ENCODE measurements around the gene FOXP1.

FOXP1 gene

DNA sequence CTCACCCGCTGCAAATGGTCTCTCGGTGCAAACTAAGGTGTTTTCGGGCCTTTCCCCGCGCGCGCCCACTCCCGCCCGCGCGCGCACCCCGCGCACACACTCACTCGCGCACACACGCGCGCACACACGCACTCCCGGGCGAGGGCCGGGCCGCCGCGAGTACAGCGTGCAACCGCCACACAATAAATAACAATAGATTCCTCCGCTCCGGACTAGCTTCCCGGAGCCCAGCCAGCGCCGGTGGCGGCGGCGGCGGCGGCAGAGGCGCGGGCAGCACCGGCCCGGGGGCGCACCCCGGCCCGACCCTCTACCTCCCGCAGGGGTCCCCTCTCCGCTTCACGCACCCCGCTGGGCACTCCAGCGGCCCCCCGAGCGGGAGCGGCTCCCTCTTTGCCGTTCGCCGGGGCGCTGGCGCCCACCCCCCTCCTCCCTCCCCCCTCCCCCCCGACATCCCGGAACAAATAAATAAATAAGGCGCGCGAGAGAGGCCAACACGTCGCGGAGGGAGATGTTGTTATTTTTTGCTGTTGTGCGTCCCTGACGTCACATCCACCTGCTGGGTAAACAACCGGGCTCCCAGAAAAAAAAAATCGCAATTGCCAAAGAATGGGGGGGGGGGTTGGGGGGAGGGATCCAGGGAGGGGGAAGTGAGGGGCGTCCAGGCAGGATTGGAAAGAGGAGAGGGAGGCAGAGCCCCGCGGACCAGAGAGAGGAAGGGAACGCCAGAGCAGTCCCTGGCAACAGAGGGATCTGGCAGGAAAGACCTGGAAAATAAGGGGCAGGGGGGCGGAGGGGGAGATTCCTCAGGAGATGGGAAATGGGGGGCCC lies at the start of gene FOXP1:
TSS of gene FOXP1 (minus strand) at position 163 of the 828 bp plus-strand sequence. CDS start 385,347 bp downstream, outside the sequence.
- peaks cover 3% of the 10 kb centered on the region for H3K27me3 ChIP-seq (replicated peaks; ENCODE audit: control insufficient read depth, insufficient read depth, low read length)
- DNase-seq (ENCODE audit: extremely low read depth, insufficient read length): no peak
- peak within 1 kb of the TSS; percentile 56 for H3K4me3 ChIP-seq (replicated peaks; ENCODE audit: low read depth, low read length)

DNA sequence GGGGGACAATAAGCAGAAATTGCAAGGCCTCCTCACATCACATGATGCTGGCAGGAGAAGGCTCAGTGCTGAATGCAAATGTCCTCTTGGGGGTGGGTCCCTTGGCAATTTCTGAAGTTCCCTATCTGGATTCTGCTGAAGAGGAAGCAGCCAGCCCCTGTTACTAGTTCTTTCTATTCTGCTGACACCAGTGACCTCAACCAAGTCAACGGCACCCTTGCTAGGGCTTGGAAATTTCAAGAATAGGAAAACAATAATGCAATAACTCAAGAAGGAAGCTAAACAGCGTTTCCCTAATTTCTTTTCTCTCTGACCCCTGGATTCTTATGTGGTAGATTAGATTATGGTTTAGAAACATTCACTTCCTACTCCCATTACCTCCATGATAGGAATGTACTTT lies 46.2 kb upstream of the FOXP1 start:
- DNase-seq (ENCODE audit: extremely low read depth, insufficient read length): no peak
- H3K27me3 ChIP-seq (replicated peaks; ENCODE audit: control insufficient read depth, insufficient read depth, low read length): no peaks in the 10 kb centered on the region; the same call in 1 of the 2 replicates
- H3K4me3 ChIP-seq (replicated peaks; ENCODE audit: low read depth, low read length): no peak overlapping the region
- TF ChIP-seq, protein P1, sequence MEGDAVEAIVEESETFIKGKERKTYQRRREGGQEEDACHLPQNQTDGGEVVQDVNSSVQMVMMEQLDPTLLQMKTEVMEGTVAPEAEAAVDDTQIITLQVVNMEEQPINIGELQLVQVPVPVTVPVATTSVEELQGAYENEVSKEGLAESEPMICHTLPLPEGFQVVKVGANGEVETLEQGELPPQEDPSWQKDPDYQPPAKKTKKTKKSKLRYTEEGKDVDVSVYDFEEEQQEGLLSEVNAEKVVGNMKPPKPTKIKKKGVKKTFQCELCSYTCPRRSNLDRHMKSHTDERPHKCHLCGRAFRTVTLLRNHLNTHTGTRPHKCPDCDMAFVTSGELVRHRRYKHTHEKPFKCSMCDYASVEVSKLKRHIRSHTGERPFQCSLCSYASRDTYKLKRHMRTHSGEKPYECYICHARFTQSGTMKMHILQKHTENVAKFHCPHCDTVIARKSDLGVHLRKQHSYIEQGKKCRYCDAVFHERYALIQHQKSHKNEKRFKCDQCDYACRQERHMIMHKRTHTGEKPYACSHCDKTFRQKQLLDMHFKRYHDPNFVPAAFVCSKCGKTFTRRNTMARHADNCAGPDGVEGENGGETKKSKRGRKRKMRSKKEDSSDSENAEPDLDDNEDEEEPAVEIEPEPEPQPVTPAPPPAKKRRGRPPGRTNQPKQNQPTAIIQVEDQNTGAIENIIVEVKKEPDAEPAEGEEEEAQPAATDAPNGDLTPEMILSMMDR (IDR thresholded peaks at IDR 0.05; ENCODE audit: insufficient read depth, low read length, poor library complexity, severe bottlenecking): no peak
- no peaks in the 10 kb centered on the region for H3K36me3 ChIP-seq (ENCODE audit: control insufficient read depth, insufficient read depth, low read length)

More for the DNA sequence above, at the start of gene FOXP1:
- TF ChIP-seq, protein P1 (IDR thresholded peaks at IDR 0.05; ENCODE audit: insufficient read depth, low read length, poor library complexity, severe bottlenecking): no peak
- H3K36me3 ChIP-seq (ENCODE audit: control insufficient read depth, insufficient read depth, low read length): no peaks in the 10 kb centered on the region

DNA sequence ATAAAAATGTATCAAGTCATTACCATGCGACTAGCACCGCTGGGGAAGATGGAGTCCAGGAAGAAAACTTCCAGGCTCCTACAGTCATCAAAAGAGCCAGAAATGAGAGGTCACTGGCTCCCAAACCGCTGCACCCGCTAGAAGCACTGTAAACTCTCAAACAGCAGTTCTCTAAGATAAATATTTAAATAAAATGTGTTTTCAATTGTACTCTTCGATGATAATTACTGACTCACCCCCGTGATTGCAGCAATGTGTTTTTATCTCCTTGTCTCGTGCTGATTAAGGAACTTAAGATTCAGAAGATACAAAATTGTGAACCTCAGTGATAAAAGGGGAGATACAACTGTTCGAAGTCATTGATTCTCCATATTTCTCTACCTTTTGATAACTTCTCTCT lies 45.8 kb upstream of the FOXP1 start:
- no peak for DNase-seq (ENCODE audit: extremely low read depth, insufficient read length)
- Histone ChIP-seq H3K4me3 (replicated peaks; ENCODE audit: low read depth, low read length) (no peak overlapping the region), H3K36me3 (ENCODE audit: control insufficient read depth, insufficient read depth, low read length) (no peaks in the 10 kb centered on the region)

DNA sequence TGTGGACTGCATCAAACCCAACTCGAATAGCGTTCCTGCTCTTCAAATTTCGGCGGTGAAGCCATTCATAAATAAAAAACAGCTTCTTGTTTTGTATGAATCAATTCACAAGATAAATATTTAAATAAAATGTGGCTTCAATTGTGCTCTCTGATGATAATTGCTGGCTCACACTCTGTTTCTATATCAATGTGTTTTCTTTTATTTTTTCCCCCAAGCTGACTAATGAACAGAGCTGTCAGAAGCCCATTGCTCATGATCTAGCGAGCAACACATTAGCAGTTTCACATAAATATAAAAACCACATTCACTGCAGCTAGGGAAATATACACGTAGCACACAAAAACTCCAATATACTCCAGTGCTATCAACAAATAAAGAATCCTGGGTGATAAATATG lies 45.0 kb upstream of the FOXP1 start:
- DNase-seq (ENCODE audit: extremely low read depth, insufficient read length): no peak
- Histone ChIP-seq H3K27me3 (replicated peaks; ENCODE audit: control insufficient read depth, insufficient read depth, low read length) (peaks cover under 1% of the 10 kb centered on the region; the same call in 1 of the 2 replicates), H3K36me3 (ENCODE audit: control insufficient read depth, insufficient read depth, low read length) (no peaks in the 10 kb centered on the region), H3K4me3 (replicated peaks; ENCODE audit: low read depth, low read length) (no peak overlapping the region)
- TF ChIP-seq, protein P1 (IDR thresholded peaks at IDR 0.05; ENCODE audit: insufficient read depth, low read length, poor library complexity, severe bottlenecking): no peak

More for the DNA sequence above, 45.8 kb upstream of the FOXP1 start:
- H3K27me3 ChIP-seq (replicated peaks; ENCODE audit: control insufficient read depth, insufficient read depth, low read length): no peaks in the 10 kb centered on the region; the same call in 1 of the 2 replicates
- TF ChIP-seq, protein P1 (IDR thresholded peaks at IDR 0.05; ENCODE audit: insufficient read depth, low read length, poor library complexity, severe bottlenecking): no peak

DNA sequence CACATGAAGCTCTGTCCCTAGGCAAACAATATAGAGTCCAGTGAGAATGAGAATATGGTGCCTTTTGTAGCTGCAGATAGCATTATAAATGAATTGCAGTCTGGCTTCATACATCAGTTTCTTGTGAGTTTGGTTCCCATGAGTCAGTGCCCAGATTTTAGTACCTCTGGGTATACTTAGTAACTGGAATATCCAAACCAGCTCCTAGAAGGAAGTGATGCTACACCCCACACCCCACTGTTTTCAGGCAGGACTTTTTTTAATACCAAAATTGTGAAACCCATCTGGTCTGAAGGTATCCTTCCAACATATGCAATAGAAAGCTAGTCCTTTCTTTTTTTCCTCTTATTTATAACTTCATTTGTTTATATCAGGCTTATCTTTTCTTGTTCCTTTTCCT lies 42.1 kb upstream of the FOXP1 start:
- TF ChIP-seq, protein P1 (IDR thresholded peaks at IDR 0.05; ENCODE audit: insufficient read depth, low read length, poor library complexity, severe bottlenecking): no peak
- no peak overlapping the region for H3K4me3 ChIP-seq (replicated peaks; ENCODE audit: low read depth, low read length)
- no peaks in the 10 kb centered on the region for H3K36me3 ChIP-seq (ENCODE audit: control insufficient read depth, insufficient read depth, low read length)
- no peak for DNase-seq (ENCODE audit: extremely low read depth, insufficient read length)
- 0 out of 2 replicates have a peak, but pooled peaks cover 2% of the 10 kb centered on the region for H3K27me3 ChIP-seq (replicated peaks; ENCODE audit: control insufficient read depth, insufficient read depth, low read length)
